PFSK-1 (cell line): Measurements from ENCODE around the gene COLEC11.

Source experiments
- POLR2AphosphoS5 ChIP-seq: IDR thresholded peaks from 2 replicates; pipeline ENCODE4 v1.6.1; 2012; ENCODE audit warnings: low read depth, mild to moderate bottlenecking, control low read depth, low read length, moderate library complexity
- SIN3A ChIP-seq: IDR thresholded peaks from 2 replicates; pipeline ENCODE4 v1.6.1; 2012; ENCODE audit warnings: mild to moderate bottlenecking, low read length, moderate library complexity, borderline replicate concordance; ENCODE audit not compliant: insufficient read depth

DNA sequence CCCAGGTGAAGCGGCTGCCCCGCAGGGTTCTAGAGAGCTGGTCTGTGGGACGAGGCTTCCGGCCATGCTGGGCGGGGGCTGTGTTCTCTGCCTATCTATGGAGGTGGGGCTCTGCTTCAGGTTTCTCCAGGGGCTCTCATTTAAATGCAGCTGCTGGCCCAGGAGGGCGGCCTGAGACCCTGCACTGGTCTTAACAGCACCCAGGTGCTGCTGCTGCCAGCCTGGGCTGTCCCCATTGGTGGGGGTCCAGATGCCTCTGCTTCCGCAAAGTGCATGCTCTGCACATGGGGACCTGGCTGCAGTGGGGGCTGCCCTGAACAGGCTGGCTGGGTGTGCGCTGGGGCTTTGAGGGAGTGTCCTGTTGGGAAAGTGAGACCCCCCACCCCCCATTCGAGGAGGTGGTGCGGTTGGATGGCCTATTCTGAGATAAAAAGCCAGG, 33.3 kb downstream of the COLEC11 start:
- TF ChIP-seq POLR2AphosphoS5 = no peak
- TF ChIP-seq SIN3A = no peak
